Psoas muscle (tissue), 8 donors: ENCODE data around the gene SMIM12. TPM values are rescaled to one million over a fixed set of nuclear protein-coding genes. Genes with fewer than 3 reads are reported as not detected.
"Not testable (repeated sequence)": the region's sequence is repeated elsewhere in the genome, so short reads cannot be mapped to it uniquely, and the experiment has no call there.

Experiments
- ATAC-seq, 4 donors: fragments of 200-7000 bp; cut with Tn5 transposase; one replicate each; pipeline ENCODE4 v1.9.1; 2020; ENCODE audit warnings: moderate library complexity in 3 of 4, mild to moderate bottlenecking in 2 of 4
- DNase-seq, 2 donors: peaks; one replicate each; pipeline ENCODE4 v3.0.0-alpha.2; 2020
- H3K27ac ChIP-seq: fragments of 200-600 bp; one replicate; pipeline ENCODE4 v1.8.0; 2022
- H3K27me3 ChIP-seq, 3 donors: fragments of 200-600 bp in 1 of 3; one replicate each; pipeline versions ENCODE4 v1.6.1 to v1.8.0; 2013 to 2022; ENCODE audit warnings: low read length in 2 of 3, mild to moderate bottlenecking in 2 of 3, moderate library complexity in 1 of 3; ENCODE audit not compliant: insufficient read depth in 3 of 3
- H3K36me3 ChIP-seq, 2 donors: fragments of 200-600 bp in 1 of 2; one replicate each; pipeline versions ENCODE4 v1.6.1 to v1.8.0; 2013 to 2022; ENCODE audit warnings: low read depth in 1 of 2, mild to moderate bottlenecking in 1 of 2, moderate library complexity in 1 of 2; ENCODE audit not compliant: insufficient read depth in 1 of 2
- H3K4me1 ChIP-seq: fragments of 200-600 bp; one replicate; pipeline ENCODE4 v1.8.0; 2022
- H3K4me3 ChIP-seq: fragments of 200-600 bp; one replicate; pipeline ENCODE4 v1.8.0; 2022; ENCODE audit warnings: mild to moderate bottlenecking
- H3K9me3 ChIP-seq: fragments of 200-600 bp; one replicate; pipeline ENCODE4 v1.8.0; 2022
- WGBS, 3 donors: extraction: QIAGEN DNeasy Blood & Tissue Kit; methylation state at CpG; one replicate each; pipeline versions ENCODE4 v1.1.6 to v1.1.7; 2013; 5-methylcytosine and 5-hydroxymethylcytosine counted together
- intact Hi-C, 2 donors: fragments of 100-400 bp; cut with DNase I; formaldehyde crosslinking; loops; one replicate each; pipeline versions ENCODE4 v1.11.0 to v1.14.2; 2022
- polyA plus RNA-seq, 3 donors: library from polyadenylated mRNA; stranded (reverse); fragments of 200-250 nt; gene quantifications; one replicate each; pipeline ENCODE4 v1.2.3, GENCODE V29; 2013
- total RNA-seq, 4 donors: library from RNA; stranded (reverse); fragmentation: NEBNext Ultra II Directional in 2 of 4; extraction: Animal tissue kit (Norgen Biotek cat#: 25700) in 2 of 4; gene quantifications; one replicate each; pipeline versions ENCODE4 v1.2.1 to v1.2.4, GENCODE V29; 2021 to 2023
- TF ChIP-seq, protein P1 (sequence below): fragments of 200-600 bp; IDR thresholded peaks from one replicate; pipeline ENCODE4 v1.8.0; 2022; ENCODE audit warnings: antibody characterized with exemption
- donor health status: healthy with polysubstance abuse.
- donor health status: DM: no; HTN: no; CAD: no; lungs with moderate emphysema.
- donor health status: Bipolar disorder and iron deficiency.
- donor health status: healthy.
- donor health status: DM: yes; HTN: yes; CAD: no.
- donor health status: DM: no; HTN: no; CAD: no.
- donor health status: DM: no; HTN: no; CAD: no.
- donor health status: DM: yes; HTN: yes; CAD: no.

Gene SMIM12
- total and polyA plus RNA-seq, 7 donors: 17.9 to 140 (median 59.2) TPM

DNA sequence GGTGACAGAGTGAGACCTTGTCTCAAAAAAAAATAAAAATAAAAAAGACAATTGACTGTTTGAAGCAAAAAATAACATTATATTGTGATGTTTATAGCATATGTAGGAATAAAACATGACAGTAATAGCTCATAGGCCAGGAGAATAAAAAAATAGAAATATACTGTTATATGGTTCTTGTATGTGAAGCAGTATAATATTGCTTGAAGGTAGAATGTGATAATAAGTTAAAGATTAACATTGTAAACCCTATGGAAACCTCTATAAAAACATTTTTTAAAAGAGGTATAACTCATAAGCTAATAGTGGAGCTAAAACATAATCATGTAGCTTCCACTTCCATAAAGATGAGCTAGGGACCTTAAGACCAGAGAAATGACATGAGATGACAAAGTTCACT is 43.2 kb downstream of the SMIM12 start:
- DNase-seq (no peak), ATAC-seq (no peak)
- TF ChIP-seq, protein P1, sequence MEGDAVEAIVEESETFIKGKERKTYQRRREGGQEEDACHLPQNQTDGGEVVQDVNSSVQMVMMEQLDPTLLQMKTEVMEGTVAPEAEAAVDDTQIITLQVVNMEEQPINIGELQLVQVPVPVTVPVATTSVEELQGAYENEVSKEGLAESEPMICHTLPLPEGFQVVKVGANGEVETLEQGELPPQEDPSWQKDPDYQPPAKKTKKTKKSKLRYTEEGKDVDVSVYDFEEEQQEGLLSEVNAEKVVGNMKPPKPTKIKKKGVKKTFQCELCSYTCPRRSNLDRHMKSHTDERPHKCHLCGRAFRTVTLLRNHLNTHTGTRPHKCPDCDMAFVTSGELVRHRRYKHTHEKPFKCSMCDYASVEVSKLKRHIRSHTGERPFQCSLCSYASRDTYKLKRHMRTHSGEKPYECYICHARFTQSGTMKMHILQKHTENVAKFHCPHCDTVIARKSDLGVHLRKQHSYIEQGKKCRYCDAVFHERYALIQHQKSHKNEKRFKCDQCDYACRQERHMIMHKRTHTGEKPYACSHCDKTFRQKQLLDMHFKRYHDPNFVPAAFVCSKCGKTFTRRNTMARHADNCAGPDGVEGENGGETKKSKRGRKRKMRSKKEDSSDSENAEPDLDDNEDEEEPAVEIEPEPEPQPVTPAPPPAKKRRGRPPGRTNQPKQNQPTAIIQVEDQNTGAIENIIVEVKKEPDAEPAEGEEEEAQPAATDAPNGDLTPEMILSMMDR: no peak
- intact Hi-C loops: no loop called here
- no peaks in the 10 kb centered on the region for H3K4me1 ChIP-seq
- H3K9me3 ChIP-seq: no peaks in the 10 kb centered on the region
- no peaks in the 10 kb centered on the region for H3K27me3 ChIP-seq
- H3K36me3 ChIP-seq: no peaks in the 10 kb centered on the region
- no peak overlapping the region for H3K27ac ChIP-seq
- H3K4me3 ChIP-seq: no peak overlapping the region

DNA sequence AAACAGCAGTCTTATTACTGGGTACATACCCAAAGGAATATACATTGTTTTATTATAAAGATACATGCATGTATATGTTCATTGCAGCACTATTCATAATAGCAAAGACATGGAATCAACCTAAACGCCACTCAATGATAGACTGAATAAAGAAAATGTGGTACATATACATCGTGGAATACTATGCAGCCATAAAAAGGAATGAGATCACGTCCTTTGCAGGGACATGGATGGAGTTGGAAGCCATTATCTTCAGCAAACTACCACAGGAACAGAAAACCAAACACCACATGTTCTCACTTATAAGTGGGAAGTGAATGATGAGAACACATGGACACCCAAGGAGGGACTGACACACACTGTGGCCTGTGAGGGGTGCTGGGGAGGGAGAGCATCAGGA is 48.8 kb downstream of the SMIM12 start:
- H3K4me3 ChIP-seq, H3K4me1 ChIP-seq, ATAC-seq, H3K9me3 ChIP-seq, H3K36me3 ChIP-seq, H3K27me3 ChIP-seq, H3K27ac ChIP-seq, intact Hi-C loops, DNase-seq: not testable (repeated sequence)
- WGBS, 3 donors: 92 to 96% (median 96%) methylated on average over 3 of the region's 3 CpGs

DNA sequence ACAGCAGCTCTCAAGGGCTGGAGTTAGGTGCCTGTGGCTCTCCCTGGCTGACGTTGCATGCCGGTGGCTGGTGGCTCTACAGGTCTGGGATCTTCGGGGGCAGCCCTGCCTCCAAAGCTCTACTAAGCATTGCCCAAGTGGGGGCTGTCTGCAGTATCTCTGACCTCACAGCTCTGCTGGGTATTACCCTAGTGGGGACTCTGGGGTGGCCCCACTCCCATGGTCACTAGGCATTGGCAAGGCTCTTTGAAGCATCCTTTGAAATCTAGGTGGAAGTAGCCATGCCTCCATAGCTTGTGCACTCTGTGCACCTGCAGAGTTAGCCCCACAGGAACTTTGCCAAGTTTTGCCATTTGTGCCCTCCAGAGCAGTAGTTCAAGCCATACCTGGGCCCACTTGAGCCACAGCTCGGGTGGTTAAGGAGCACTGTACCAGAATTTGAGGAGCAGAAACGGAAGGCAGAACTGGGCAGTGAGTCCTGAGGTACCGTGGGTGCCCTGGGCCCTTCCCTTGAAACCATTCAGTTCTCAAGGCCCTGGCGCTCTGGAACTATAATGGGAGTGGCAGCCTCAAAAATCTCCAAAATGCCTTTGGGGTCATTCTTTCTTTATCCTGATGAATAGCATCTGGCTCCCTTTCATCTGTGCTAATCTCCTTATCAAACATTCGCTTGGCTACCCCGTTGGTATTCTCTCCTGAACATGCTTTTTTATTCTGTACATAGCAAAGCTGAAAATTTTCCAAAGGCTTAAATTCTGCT is 51.3 kb downstream of the SMIM12 start:
- ATAC-seq: no peak
- Histone ChIP-seq H3K9me3 (no peaks in the 10 kb centered on the region), H3K27me3 (no peaks in the 10 kb centered on the region), H3K27ac (no peak overlapping the region), H3K36me3 (no peaks in the 10 kb centered on the region), H3K4me1 (no peaks in the 10 kb centered on the region), H3K4me3 (no peak overlapping the region)
- TF ChIP-seq, protein P1: no peak
- no peak for DNase-seq
- WGBS, 3 donors: 89 to 90% (median 89%) methylated on average over 9 of the region's 9 CpGs
- intact Hi-C loops: no loop called here

DNA sequence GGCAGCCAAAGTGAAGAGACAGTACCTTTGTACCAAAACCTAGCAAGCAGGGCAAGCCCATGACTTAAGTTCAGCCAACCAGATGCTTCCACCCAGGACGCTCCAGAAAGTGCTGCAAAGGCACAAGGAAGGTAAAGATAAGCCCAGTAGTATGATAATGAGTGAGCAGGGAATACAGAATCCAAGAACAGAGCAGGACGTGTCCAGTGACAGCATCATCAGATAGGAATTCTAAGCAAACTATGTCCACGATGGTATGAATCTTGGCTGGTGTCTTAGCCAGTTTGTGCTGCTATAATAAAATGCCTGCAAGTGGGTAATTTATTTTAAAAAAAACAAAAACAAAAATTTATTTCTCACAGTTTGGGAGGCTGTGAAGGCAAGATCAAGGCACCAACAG is 53.2 kb downstream of the SMIM12 start:
- no peaks in the 10 kb centered on the region for H3K36me3 ChIP-seq
- intact Hi-C loops: no loop called here
- no peaks in the 10 kb centered on the region for H3K9me3 ChIP-seq
- H3K27ac ChIP-seq: no peak overlapping the region
- TF ChIP-seq, protein P1: no peak
- no peak for DNase-seq
- no peaks in the 10 kb centered on the region for H3K27me3 ChIP-seq
- no peak for ATAC-seq
- no peak overlapping the region for H3K4me3 ChIP-seq
- no peaks in the 10 kb centered on the region for H3K4me1 ChIP-seq
- WGBS, 3 donors: 36 to 57% (median 48%) methylated on average over 3 of the region's 3 CpGs

DNA sequence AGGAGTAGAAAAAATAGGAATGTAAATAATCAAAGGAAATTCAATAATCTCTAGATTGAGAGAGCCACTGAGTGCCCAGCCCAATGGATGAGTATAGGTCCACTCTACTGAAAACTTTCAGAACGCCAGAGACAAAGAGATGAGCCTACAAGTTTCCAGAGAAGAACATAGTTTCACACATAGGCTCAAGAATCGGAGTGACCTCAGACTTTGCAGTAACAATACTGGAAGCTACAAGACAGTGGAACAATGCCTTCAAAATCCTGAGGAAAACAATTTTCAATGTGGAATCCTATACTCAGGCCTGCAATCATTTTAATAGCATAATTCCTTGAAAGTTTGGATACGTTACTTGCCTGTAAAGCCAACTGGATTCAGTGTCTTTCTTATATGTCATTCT is 55.8 kb downstream of the SMIM12 start:
- Histone ChIP-seq H3K4me3 (no peak overlapping the region), H3K9me3 (no peaks in the 10 kb centered on the region), H3K4me1 (no peaks in the 10 kb centered on the region), H3K27ac (no peak overlapping the region), H3K36me3 (no peaks in the 10 kb centered on the region), H3K27me3 (no peaks in the 10 kb centered on the region)
- TF ChIP-seq, protein P1: no peak
- intact Hi-C loops: no loop called here
- no peak for ATAC-seq
- DNase-seq: no peak
- 95 to 100% (median 98%) methylated on average over 3 of the region's 3 CpGs for WGBS, 3 donors

Other genes starting within 250 kb of the SMIM12 start
- not detected for gene GJB5, start 104.7 kb downstream of the SMIM12 start, total RNA-seq
- gene GJB5, start 104.7 kb downstream of the SMIM12 start, polyA plus RNA-seq: under 1 TPM in 1 of 3 donors, not detected in 2; 0.03 TPM
- not detected for gene GJB4, start 100.0 kb downstream of the SMIM12 start, total RNA-seq
- not detected for gene GJB4, start 100.0 kb downstream of the SMIM12 start, polyA plus RNA-seq
- gene GJB3, start 78.5 kb downstream of the SMIM12 start, total RNA-seq: not detected
- gene GJB3, start 78.5 kb downstream of the SMIM12 start, polyA plus RNA-seq: under 1 TPM in 2 of 3 donors, not detected in 1; 0.03 TPM
- gene GJA4, start 66.8 kb downstream of the SMIM12 start, total RNA-seq: 10 to 100 TPM in 2 of 4 donors, 1 to 10 TPM in 2; 9.1 to 19.7 (median 11.0) TPM
- gene GJA4, start 66.8 kb downstream of the SMIM12 start, polyA plus RNA-seq: 10 to 100 TPM in 2 of 3 donors, 1 to 10 TPM in 1; 9.3 to 13.0 (median 11.6) TPM
- gene DLGAP3, start 69.9 kb upstream of the SMIM12 start, total RNA-seq: under 1 TPM in 3 of 4 donors, not detected in 1; 0.08 to 0.44 (median 0.17) TPM
- under 1 TPM; 0.01 to 0.08 (median 0.03) TPM for gene DLGAP3, start 69.9 kb upstream of the SMIM12 start, polyA plus RNA-seq
- gene TMEM35B, start 125.6 kb upstream of the SMIM12 start, total RNA-seq: 1 to 10 TPM; 3.0 to 7.1 (median 4.3) TPM
- 10 to 100 TPM in 1 of 3 donors, 1 to 10 TPM in 2; 5.7 to 13.2 (median 8.5) TPM for gene TMEM35B, start 125.6 kb upstream of the SMIM12 start, polyA plus RNA-seq
- gene ZMYM6, start 172.2 kb upstream of the SMIM12 start, total RNA-seq: 1 to 10 TPM; 5.1 to 8.5 (median 7.4) TPM
- gene ZMYM6, start 172.2 kb upstream of the SMIM12 start, polyA plus RNA-seq: 1 to 10 TPM; 3.4 to 8.1 (median 4.4) TPM
- 1 to 10 TPM; 3.0 to 5.2 (median 3.3) TPM for gene ZMYM1, start 219.6 kb upstream of the SMIM12 start, total RNA-seq
- gene ZMYM1, start 219.6 kb upstream of the SMIM12 start, polyA plus RNA-seq: 1 to 10 TPM in 2 of 3 donors, under 1 TPM in 1; 0.90 to 4.3 (median 1.5) TPM